RWPE2 (cell line): ENCODE measurements around the gene UBL4A.
A peak's percentile ranks its signal among the peaks of the same experiment; 100 is the strongest.

ENCODE experiments used
- ATAC-seq: fragments of 200-7000 bp; cut with Tn5 transposase; 3 replicates; pipeline ENCODE4 v1.9.1; 2021; ENCODE audit warnings: low read depth
- DNase-seq: peaks from one replicate; pipeline ENCODE4 v3.0.0-alpha.2; 2020; ENCODE audit warnings: low spot score
- H3K27ac ChIP-seq: fragments of 450-650 bp; 2 replicates; pipeline ENCODE4 v1.5.1; 2017; ENCODE audit warnings: mild to moderate bottlenecking; ENCODE audit not compliant: poor library complexity, severe bottlenecking
- H3K27me3 ChIP-seq: fragments of 250-450 bp; sonication (Bioruptor Pico); 2 replicates; pipeline ENCODE4 v1.5.1; 2021; ENCODE audit warnings: mild to moderate bottlenecking, moderate library complexity; ENCODE audit not compliant: insufficient read depth, poor library complexity, severe bottlenecking
- H3K36me3 ChIP-seq: fragments of 250-450 bp; sonication (Bioruptor Pico); 2 replicates; pipeline ENCODE4 v1.5.1; 2020; ENCODE audit warnings: low read depth, mild to moderate bottlenecking, moderate library complexity
- H3K4me1 ChIP-seq: fragments of 250-450 bp; sonication (Bioruptor Pico); 2 replicates; pipeline ENCODE4 v1.5.1; 2021; ENCODE audit warnings: mild to moderate bottlenecking, moderate library complexity; ENCODE audit not compliant: insufficient read depth, poor library complexity, severe bottlenecking
- H3K4me3 ChIP-seq: fragments of 250-450 bp; sonication (Bioruptor Pico); 2 replicates; pipeline ENCODE4 v1.5.1; 2021; ENCODE audit warnings: mild to moderate bottlenecking, moderate library complexity; ENCODE audit not compliant: severe bottlenecking
- H3K9me3 ChIP-seq: fragments of 250-450 bp; sonication (Bioruptor Pico); 2 replicates; pipeline ENCODE4 v1.5.1; 2021; ENCODE audit warnings: mild to moderate bottlenecking, moderate library complexity; ENCODE audit not compliant: severe bottlenecking
- CTCF ChIP-seq: fragments of 450-650 bp; IDR thresholded peaks from one replicate; pipeline ENCODE4 v1.5.1; 2017; ENCODE audit warnings: mild to moderate bottlenecking, moderate library complexity; ENCODE audit not compliant: poor library complexity, severe bottlenecking

The UBL4A gene

GRCh38 chrX:154494715-154495114 lies 8.3 kb upstream of the UBL4A start:
- no peak overlapping the region for H3K27ac ChIP-seq
- no peaks in the 10 kb centered on the region for H3K27me3 ChIP-seq
- no peak overlapping the region for H3K4me3 ChIP-seq
- no peak for DNase-seq
- ATAC-seq = no peak
- H3K36me3 ChIP-seq = no peaks in the 10 kb centered on the region
- no peaks in the 10 kb centered on the region for H3K4me1 ChIP-seq
- no peaks in the 10 kb centered on the region for H3K9me3 ChIP-seq
- no peak for TF ChIP-seq CTCF

- Histone ChIP-seq H3K27me3 (no peaks in the 10 kb centered on the region), H3K27ac (peak within 1 kb of the TSS; percentile 64), H3K4me3 (peak within 1 kb of the TSS; percentile 60), H3K36me3 (peaks cover 12% of the 10 kb centered on the region), H3K9me3 (no peaks in the 10 kb centered on the region), H3K4me1 (no peaks in the 10 kb centered on the region)
- TF ChIP-seq CTCF = peak; percentile 17
- DNase-seq (peak; percentile 87), ATAC-seq (peak; percentile 85)
Measured at GRCh38 chrX:154490414-154491083, 4.1 kb upstream of the UBL4A start, which contains the start of gene SLC10A3. Gene SLC10A3, minus strand, starts transcription at chrX:154490629. Its CDS starts 1,689 bp downstream, at chrX:154488940.

GRCh38 chrX:154490021-154490413 lies 3.6 kb upstream of the UBL4A start:
- ATAC-seq = peak; percentile 20
- no peaks in the 10 kb centered on the region for H3K4me1 ChIP-seq
- DNase-seq = peak; percentile 54
- no peaks in the 10 kb centered on the region for H3K9me3 ChIP-seq
- TF ChIP-seq CTCF = no peak
- H3K27me3 ChIP-seq = no peaks in the 10 kb centered on the region
- peak overlapping the region; percentile 60 for H3K4me3 ChIP-seq
- peak overlapping the region; percentile 64 for H3K27ac ChIP-seq
- H3K36me3 ChIP-seq = peaks cover 17% of the 10 kb centered on the region

GRCh38 chrX:154489182-154489581 lies 2.8 kb upstream of the UBL4A start:
- ATAC-seq (no peak), DNase-seq (no peak)
- H3K27ac ChIP-seq = peak overlapping the region; percentile 64
- H3K4me1 ChIP-seq = no peaks in the 10 kb centered on the region
- H3K9me3 ChIP-seq = no peaks in the 10 kb centered on the region
- TF ChIP-seq CTCF = no peak
- H3K4me3 ChIP-seq = peak overlapping the region; percentile 60
- no peaks in the 10 kb centered on the region for H3K27me3 ChIP-seq
- peaks cover 26% of the 10 kb centered on the region for H3K36me3 ChIP-seq
